GM23248 (cell line): ENCODE data around the gene SEMA3C.

Experiments
- EZH2 ChIP-seq: fragments of 200-600 bp; sonication (generic); IDR thresholded peaks from 2 replicates; pipeline ENCODE4 v1.6.1; 2018; ENCODE audit warnings: antibody characterized with exemption, mild to moderate bottlenecking; ENCODE audit not compliant: insufficient read depth, poor library complexity, severe bottlenecking
- EZH2phosphoT487 ChIP-seq: fragments of 200-600 bp; sonication (generic); IDR thresholded peaks from 2 replicates; pipeline ENCODE4 v1.6.1; 2018; ENCODE audit warnings: antibody characterized with exemption, moderate library complexity, mild to moderate bottlenecking, low read depth; ENCODE audit not compliant: insufficient read depth

DNA sequence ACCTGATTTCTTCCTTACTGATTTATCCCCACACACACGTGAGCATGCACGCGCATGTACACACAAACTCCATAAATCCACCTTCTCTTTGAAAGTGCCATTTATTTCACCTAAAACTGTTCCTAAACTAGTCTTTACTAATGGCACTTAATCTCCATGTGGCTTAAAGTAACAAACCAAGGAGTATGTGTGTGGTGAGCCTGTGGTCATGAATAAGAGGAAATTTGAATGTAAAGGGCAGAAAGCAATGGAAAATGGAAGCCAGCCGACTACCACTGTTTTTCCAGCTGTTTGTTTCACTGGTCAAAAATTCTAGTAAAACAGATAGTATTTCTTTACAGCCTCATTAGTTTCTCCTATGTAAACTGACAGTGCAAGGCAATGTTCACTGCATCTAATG, 23.8 kb downstream of the SEMA3C start:
- TF ChIP-seq EZH2: no peak
- TF ChIP-seq EZH2phosphoT487: no peak
